T-helper 2 cell treated with Interferon-gamma antibody and Interleukin-4, amounts not matched to agents 5 μg/mL and 100 μg/mL, for 36 hours (primary cell): ENCODE measurements around the gene SHISAL2B.
"Not testable (repeated sequence)": the region's sequence is repeated elsewhere in the genome, so short reads cannot be mapped to it uniquely, and the experiment has no call there.

Experiments used
- DNase-seq: peaks from one replicate; pipeline ENCODE4 v3.0.0; 2021; ENCODE audit warnings: low spot score
- H3K27ac Mint-ChIP-seq: one replicate; pipeline ENCODE4 v1.8.0; 2021; ENCODE audit warnings: mild to moderate bottlenecking, mixed read lengths
- H3K27me3 Mint-ChIP-seq: one replicate; pipeline ENCODE4 v1.8.0; 2021; ENCODE audit warnings: low read depth, mixed read lengths
- H3K36me3 Mint-ChIP-seq: one replicate; pipeline ENCODE4 v1.8.0; 2021; ENCODE audit warnings: low read depth, mixed read lengths
- H3K4me1 Mint-ChIP-seq: one replicate; pipeline ENCODE4 v1.8.0; 2021; ENCODE audit warnings: low read depth, mixed read lengths
- H3K4me3 Mint-ChIP-seq: one replicate; pipeline ENCODE4 v1.8.0; 2022; ENCODE audit warnings: mild to moderate bottlenecking, moderate library complexity, mixed read lengths
- H3K9me3 Mint-ChIP-seq: one replicate; pipeline ENCODE4 v1.8.0; 2021; ENCODE audit warnings: mixed read lengths

The SHISAL2B gene

DNA sequence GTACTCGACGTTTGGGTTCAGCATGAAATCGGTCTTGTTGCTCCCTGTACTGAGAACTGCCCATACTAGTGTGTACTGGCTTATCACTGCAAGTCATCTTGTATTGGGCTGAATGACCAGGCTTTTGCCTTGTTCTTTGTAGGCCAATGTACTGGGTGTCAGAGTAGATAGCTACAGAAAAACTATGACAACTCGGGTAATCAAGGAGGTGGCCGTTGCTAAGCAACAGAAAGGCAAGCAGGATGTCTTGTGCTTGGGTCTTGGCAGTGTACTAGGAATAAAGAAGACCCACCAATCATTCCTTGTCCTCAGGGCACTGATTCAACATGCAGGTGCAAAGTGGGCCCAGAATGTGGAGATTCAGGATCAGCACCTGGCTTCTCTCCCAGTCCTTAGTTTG lies 11.9 kb upstream of the SHISAL2B start:
- H3K36me3 Mint-ChIP-seq = no peaks in the 10 kb centered on the region
- H3K9me3 Mint-ChIP-seq = no peaks in the 10 kb centered on the region
- H3K27me3 Mint-ChIP-seq = peaks cover 2% of the 10 kb centered on the region
- DNase-seq = no peak
- H3K4me3 Mint-ChIP-seq = no peak overlapping the region
- H3K4me1 Mint-ChIP-seq = no peaks in the 10 kb centered on the region
- H3K27ac Mint-ChIP-seq = no peak overlapping the region

GRCh38 chr5:64680289-64680688 lies 10.0 kb upstream of the SHISAL2B start:
- DNase-seq = no peak
- H3K9me3 Mint-ChIP-seq = no peaks in the 10 kb centered on the region
- H3K27me3 Mint-ChIP-seq = peaks cover 4% of the 10 kb centered on the region
- H3K27ac Mint-ChIP-seq = no peak overlapping the region
- no peak overlapping the region for H3K4me3 Mint-ChIP-seq
- no peaks in the 10 kb centered on the region for H3K36me3 Mint-ChIP-seq
- H3K4me1 Mint-ChIP-seq = no peaks in the 10 kb centered on the region

DNA sequence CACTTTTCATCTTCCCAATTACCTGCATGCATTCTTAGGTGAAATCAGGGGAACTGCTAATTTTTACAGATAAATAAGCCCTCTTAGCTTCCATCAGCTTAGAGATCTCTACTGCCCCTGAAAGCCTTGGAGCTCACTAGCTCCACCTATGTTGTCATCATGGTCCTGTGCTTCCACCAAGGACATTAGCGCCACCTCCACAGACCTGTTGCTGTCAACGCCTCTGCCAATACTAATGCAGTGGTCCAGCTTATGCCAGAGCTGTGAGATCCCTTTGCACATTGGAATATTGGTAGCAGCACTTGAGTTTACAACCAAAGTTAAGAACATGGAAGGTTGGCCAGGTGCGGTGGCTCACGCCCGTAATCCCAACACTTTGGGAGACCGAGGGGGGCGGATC lies 7.7 kb upstream of the SHISAL2B start:
- H3K36me3 Mint-ChIP-seq = no peaks in the 10 kb centered on the region
- peaks cover 7% of the 10 kb centered on the region for H3K27me3 Mint-ChIP-seq
- H3K27ac Mint-ChIP-seq = no peak overlapping the region
- DNase-seq = no peak
- no peak overlapping the region for H3K4me3 Mint-ChIP-seq
- no peaks in the 10 kb centered on the region for H3K9me3 Mint-ChIP-seq
- no peaks in the 10 kb centered on the region for H3K4me1 Mint-ChIP-seq

- H3K27ac Mint-ChIP-seq = no peak overlapping the region
- H3K27me3 Mint-ChIP-seq = peaks cover 28% of the 10 kb centered on the region
- H3K4me1 Mint-ChIP-seq = peaks cover 2% of the 10 kb centered on the region
- no peaks in the 10 kb centered on the region for H3K9me3 Mint-ChIP-seq
- H3K36me3 Mint-ChIP-seq = no peaks in the 10 kb centered on the region
- no peak overlapping the region for H3K4me3 Mint-ChIP-seq
- no peak for DNase-seq
These were observed 4.4 kb upstream of the SHISAL2B start for GRCh38 chr5:64685866-64686265.

- Mint-ChIP-seq H3K9me3 (no peaks in the 10 kb centered on the region), H3K36me3 (no peaks in the 10 kb centered on the region), H3K4me3 (no peak overlapping the region), H3K27ac (no peak overlapping the region), H3K27me3 (peaks cover 44% of the 10 kb centered on the region), H3K4me1 (peaks cover 2% of the 10 kb centered on the region)
- no peak for DNase-seq
These were observed 1.9 kb upstream of the SHISAL2B start for GRCh38 chr5:64688391-64688790.

- H3K27ac Mint-ChIP-seq = no peak overlapping the region
- no peaks in the 10 kb centered on the region for H3K36me3 Mint-ChIP-seq
- H3K9me3 Mint-ChIP-seq = no peaks in the 10 kb centered on the region
- no peak for DNase-seq
- peaks cover 2% of the 10 kb centered on the region for H3K4me1 Mint-ChIP-seq
- no peak overlapping the region for H3K4me3 Mint-ChIP-seq
- peaks cover 49% of the 10 kb centered on the region for H3K27me3 Mint-ChIP-seq
These were observed 1.3 kb upstream of the SHISAL2B start for GRCh38 chr5:64688965-64689364.

DNA sequence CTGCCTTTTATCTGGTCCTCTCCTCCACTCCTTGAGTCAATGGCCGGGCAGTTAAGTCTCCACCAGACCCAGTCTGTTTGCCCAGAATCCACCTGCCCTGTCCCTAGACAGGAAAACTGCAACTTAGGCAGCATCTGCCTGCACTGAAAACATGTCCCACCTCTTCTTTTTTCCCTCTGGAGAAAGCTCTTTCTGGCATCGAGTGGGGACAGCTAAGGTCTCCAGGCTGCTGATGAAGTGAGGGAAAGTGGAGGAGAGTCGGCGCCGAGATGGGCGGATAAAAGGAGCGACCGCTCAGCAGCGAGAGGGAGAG lies 243 bp upstream of the SHISAL2B start:
- H3K9me3 Mint-ChIP-seq = no peaks in the 10 kb centered on the region
- no peaks in the 10 kb centered on the region for H3K36me3 Mint-ChIP-seq
- no peak for DNase-seq
- H3K27ac Mint-ChIP-seq = no peak overlapping the region
- H3K4me3 Mint-ChIP-seq = no peak overlapping the region
- peaks cover 2% of the 10 kb centered on the region for H3K4me1 Mint-ChIP-seq
- peaks cover 50% of the 10 kb centered on the region for H3K27me3 Mint-ChIP-seq

DNA sequence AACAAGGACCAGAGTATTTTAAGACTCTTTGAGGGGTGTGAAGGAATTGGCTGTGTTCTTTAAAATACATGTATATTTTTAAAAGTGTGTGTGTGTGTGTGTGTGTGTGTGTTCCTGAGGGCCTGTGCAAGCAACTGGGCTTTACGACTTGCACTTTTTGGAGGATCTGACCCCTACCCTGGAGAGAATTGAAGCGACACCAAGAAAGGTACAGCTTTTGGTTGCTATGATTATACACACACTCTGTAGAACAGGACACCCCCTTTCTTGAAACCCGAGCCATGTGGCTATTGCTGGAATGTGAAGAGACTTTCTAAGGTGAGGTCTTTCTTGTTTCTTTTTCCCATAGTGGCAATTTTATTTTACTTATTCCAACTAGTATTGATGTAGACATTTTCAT lies 988 bp downstream of the SHISAL2B start:
- H3K27me3 Mint-ChIP-seq = peaks cover 48% of the 10 kb centered on the region
- no peak overlapping the region for H3K4me3 Mint-ChIP-seq
- H3K9me3 Mint-ChIP-seq = no peaks in the 10 kb centered on the region

DNA sequence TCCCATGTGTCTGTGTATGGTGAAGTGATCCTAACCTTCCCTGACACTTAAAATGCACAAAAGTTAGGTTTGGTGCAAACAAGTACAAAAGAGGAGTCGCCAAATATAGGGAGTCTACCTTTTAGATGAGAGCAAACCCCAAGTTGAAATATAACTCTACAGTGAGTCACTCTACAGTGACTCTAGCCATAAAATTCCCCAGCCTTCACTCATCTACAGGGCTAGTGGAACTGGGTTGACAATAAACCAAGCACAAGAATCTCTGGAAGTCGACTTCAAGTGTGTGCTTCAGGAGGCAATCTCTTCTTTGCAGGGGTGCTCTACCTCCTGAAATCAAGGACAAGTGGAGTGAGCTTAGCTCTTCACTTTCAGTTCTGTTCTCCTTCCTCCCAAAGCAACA lies 3.3 kb downstream of the SHISAL2B start:
- no peak overlapping the region for H3K27ac Mint-ChIP-seq
- peaks cover 48% of the 10 kb centered on the region for H3K27me3 Mint-ChIP-seq
- H3K36me3 Mint-ChIP-seq = no peaks in the 10 kb centered on the region
- H3K4me1 Mint-ChIP-seq = peaks cover 2% of the 10 kb centered on the region
- no peak overlapping the region for H3K4me3 Mint-ChIP-seq
- no peak for DNase-seq
- peaks cover 6% of the 10 kb centered on the region for H3K9me3 Mint-ChIP-seq

More for the DNA sequence above, 988 bp downstream of the SHISAL2B start:
- H3K27ac Mint-ChIP-seq = no peak overlapping the region
- no peaks in the 10 kb centered on the region for H3K36me3 Mint-ChIP-seq
- DNase-seq = no peak
- H3K4me1 Mint-ChIP-seq = peaks cover 2% of the 10 kb centered on the region

- not testable (repeated sequence) for H3K27ac Mint-ChIP-seq, H3K9me3 Mint-ChIP-seq, DNase-seq, H3K4me3 Mint-ChIP-seq, H3K4me1 Mint-ChIP-seq, H3K36me3 Mint-ChIP-seq
- H3K27me3 Mint-ChIP-seq = peaks cover 31% of the 10 kb centered on the region
These were observed 6.1 kb downstream of the SHISAL2B start for GRCh38 chr5:64696414-64696813.

- Mint-ChIP-seq H3K27me3 (peaks cover 17% of the 10 kb centered on the region), H3K4me1 (peaks cover 5% of the 10 kb centered on the region), H3K27ac (no peak overlapping the region), H3K9me3 (peaks cover 6% of the 10 kb centered on the region), H3K4me3 (no peak overlapping the region), H3K36me3 (no peaks in the 10 kb centered on the region)
- DNase-seq = no peak
These were observed 10.5 kb downstream of the SHISAL2B start for GRCh38 chr5:64700765-64701164.

- H3K27ac Mint-ChIP-seq, H3K4me3 Mint-ChIP-seq, H3K9me3 Mint-ChIP-seq, DNase-seq, H3K4me1 Mint-ChIP-seq, H3K36me3 Mint-ChIP-seq: not testable (repeated sequence)
- peaks cover 11% of the 10 kb centered on the region for H3K27me3 Mint-ChIP-seq
These were observed 15.8 kb downstream of the SHISAL2B start for GRCh38 chr5:64706074-64706473.

- Mint-ChIP-seq H3K4me1 (no peaks in the 10 kb centered on the region), H3K27me3 (peaks cover 11% of the 10 kb centered on the region), H3K27ac (no peak overlapping the region), H3K9me3 (no peaks in the 10 kb centered on the region), H3K36me3 (no peaks in the 10 kb centered on the region), H3K4me3 (no peak overlapping the region)
- no peak for DNase-seq
These were observed 16.9 kb downstream of the SHISAL2B start for GRCh38 chr5:64707191-64707590.

- not testable (repeated sequence) for H3K36me3 Mint-ChIP-seq
These were observed 24.2 kb downstream of the SHISAL2B start for GRCh38 chr5:64714495-64714894.

DNA sequence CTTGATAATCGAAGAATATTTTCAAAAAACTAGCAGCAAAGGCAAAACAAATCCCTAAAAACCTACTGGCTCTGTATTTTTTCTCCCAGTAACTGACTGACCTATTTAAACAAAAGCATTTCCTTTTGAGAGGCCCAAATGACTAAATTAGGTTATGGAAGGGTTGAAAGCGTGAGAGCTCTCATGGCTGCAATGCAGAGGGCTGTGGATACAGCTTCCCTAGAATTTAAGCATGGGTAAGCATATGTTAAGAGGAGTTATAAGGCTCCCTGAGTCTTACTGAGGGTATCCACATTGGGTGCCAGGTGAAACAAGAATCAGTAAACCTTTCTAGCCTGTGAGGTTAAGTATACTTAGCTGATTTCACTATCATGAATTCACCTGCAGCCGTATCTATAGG lies 32.3 kb downstream of the SHISAL2B start:
- no peak for DNase-seq
- Mint-ChIP-seq H3K27me3 (no peaks in the 10 kb centered on the region), H3K4me3 (no peak overlapping the region), H3K9me3 (no peaks in the 10 kb centered on the region), H3K36me3 (peaks cover 11% of the 10 kb centered on the region), H3K27ac (no peak overlapping the region), H3K4me1 (peaks cover 5% of the 10 kb centered on the region)

More at GRCh38 chr5:64714495-64714894, 24.2 kb downstream of the SHISAL2B start:
- H3K9me3 Mint-ChIP-seq, H3K27me3 Mint-ChIP-seq, H3K27ac Mint-ChIP-seq, H3K4me3 Mint-ChIP-seq, DNase-seq, H3K4me1 Mint-ChIP-seq: not testable (repeated sequence)
